Muscle of leg (tissue), 11 donors: ENCODE results near the gene DUXB. TPM values are rescaled to one million over a fixed set of nuclear protein-coding genes. Genes with fewer than 3 reads are reported as not detected.

Experiments used
- DNase-seq: peaks from one replicate; pipeline ENCODE4 v3.0.0; 2013
- H3K27ac ChIP-seq: one replicate; pipeline ENCODE4 v1.5.1; 2013; ENCODE audit warnings: mild to moderate bottlenecking, low read length, control low read depth
- H3K27me3 ChIP-seq: one replicate; pipeline ENCODE4 v1.6.1; 2013; ENCODE audit warnings: low read length; ENCODE audit not compliant: control insufficient read depth, insufficient read depth
- H3K36me3 ChIP-seq: one replicate; pipeline ENCODE4 v1.6.1; 2013; ENCODE audit warnings: low read length; ENCODE audit not compliant: control insufficient read depth, insufficient read depth
- H3K4me1 ChIP-seq: one replicate; pipeline ENCODE4 v1.6.1; 2013; ENCODE audit warnings: low read length; ENCODE audit not compliant: control insufficient read depth, insufficient read depth
- H3K4me3 ChIP-seq: one replicate; pipeline ENCODE4 v1.5.1; 2013; ENCODE audit warnings: low read length, control low read depth
- H3K9me3 ChIP-seq: replicated peaks from 2 replicates; pipeline ENCODE4 v1.6.1; 2013; ENCODE audit warnings: low read depth, low read length; ENCODE audit not compliant: control insufficient read depth
- WGBS: methylation state at CpG from one replicate; pipeline ENCODE4 v1.1.5; 2013; ENCODE audit warnings: missing lambda C conversion rate; ENCODE audit not compliant: insufficient coverage; 5-methylcytosine and 5-hydroxymethylcytosine counted together
- polyA plus RNA-seq, 8 donors: library from polyadenylated mRNA; unstranded; fragments of 120-200 nt; gene quantifications; one replicate each; pipeline versions ENCODE4 v1.2.1 to v1.2.3, GENCODE V29; 2013; ENCODE audit warnings: inconsistent platforms in 1 of 8, low replicate concordance in 1 of 8; ENCODE audit not compliant: insufficient read length in 8 of 8, insufficient read depth in 1 of 8
- total RNA-seq: library from RNA; stranded (reverse); fragments of 120-200 nt; gene quantifications from one replicate; pipeline ENCODE4 v1.2.4, GENCODE V29; 2013

Gene DUXB
- total and polyA plus RNA-seq, 9 donors: not detected

- no peak for DNase-seq
- Histone ChIP-seq H3K9me3 (no peaks in the 10 kb centered on the region), H3K27me3 (no peaks in the 10 kb centered on the region), H3K27ac (peak overlapping the region; percentile 48), H3K4me1 (peaks cover 7% of the 10 kb centered on the region), H3K4me3 (no peak overlapping the region), H3K36me3 (peaks cover 54% of the 10 kb centered on the region)
- 88% methylated on average over 2 of the region's 7 CpGs for WGBS
Measured at GRCh38 chr16:75644240-75645012, 56.8 kb downstream of the DUXB start.

Other genes with a start within 250 kb of the DUXB start
- 19.1 TPM for gene TMEM170A, start 236.8 kb downstream of the DUXB start, total RNA-seq
- gene TMEM170A, start 236.8 kb downstream of the DUXB start, polyA plus RNA-seq: 10 to 100 TPM; 12.3 to 24.8 (median 16.4) TPM
- 5.4 TPM for gene CHST6, start 206.0 kb downstream of the DUXB start, total RNA-seq
- 1 to 10 TPM; 1.6 to 6.9 (median 2.7) TPM for gene CHST6, start 206.0 kb downstream of the DUXB start, polyA plus RNA-seq
- gene CHST5, start 165.4 kb downstream of the DUXB start, total RNA-seq: 0.22 TPM
- gene CHST5, start 165.4 kb downstream of the DUXB start, polyA plus RNA-seq: 1 to 10 TPM in 1 of 8 donors, under 1 TPM in 6, not detected in 1; 0.04 to 1.1 (median 0.25) TPM
- 6.3 TPM for gene TMEM231, start 145.2 kb downstream of the DUXB start, total RNA-seq
- 1 to 10 TPM; 6.2 to 9.1 (median 8.1) TPM for gene TMEM231, start 145.2 kb downstream of the DUXB start, polyA plus RNA-seq
- gene GABARAPL2, start 135.1 kb downstream of the DUXB start, total RNA-seq: 122 TPM
- gene GABARAPL2, start 135.1 kb downstream of the DUXB start, polyA plus RNA-seq: 100 to 1,000 TPM; 126 to 146 (median 134) TPM
- gene ADAT1, start 78.2 kb downstream of the DUXB start, total RNA-seq: 23.8 TPM
- gene ADAT1, start 78.2 kb downstream of the DUXB start, polyA plus RNA-seq: 10 to 100 TPM; 19.7 to 38.6 (median 29.2) TPM
- gene KARS1, start 53.8 kb downstream of the DUXB start, total RNA-seq: 118 TPM
- 100 to 1,000 TPM; 112 to 127 (median 115) TPM for gene KARS1, start 53.8 kb downstream of the DUXB start, polyA plus RNA-seq
- 53.1 TPM for gene TERF2IP, start 53.7 kb downstream of the DUXB start, total RNA-seq
- 10 to 100 TPM; 58.1 to 75.8 (median 65.0) TPM for gene TERF2IP, start 53.7 kb downstream of the DUXB start, polyA plus RNA-seq
- gene CPHXL2, start 24.5 kb downstream of the DUXB start, total RNA-seq: not detected
- gene CPHXL2, start 24.5 kb downstream of the DUXB start, polyA plus RNA-seq: under 1 TPM in 2 of 8 donors, not detected in 6; 0.10 to 0.15 TPM
- gene CPHXL, start 25.0 kb upstream of the DUXB start, total RNA-seq: not detected
- gene CPHXL, start 25.0 kb upstream of the DUXB start, polyA plus RNA-seq: not detected